Uterus (tissue), 2 donors: ENCODE results near the gene OCIAD2.
"Not testable (repeated sequence)": the region's sequence is repeated elsewhere in the genome, so short reads cannot be mapped to it uniquely, and the experiment has no call there.

Experiments used
- POLR2A ChIP-seq, 2 donors: fragments of 450-650 bp; IDR thresholded peaks; one replicate each; pipeline ENCODE4 v1.6.1; 2016; ENCODE audit warnings: antibody characterized with exemption in 2 of 2, mild to moderate bottlenecking in 1 of 2, moderate library complexity in 1 of 2
- TF ChIP-seq, protein P1 (sequence below), 4 experiments: fragments of 200-600 bp in 2 of 4; fragments of 450-650 bp in 2 of 4; sonication (generic) in 2 of 4; IDR thresholded peaks; one replicate each; pipeline ENCODE4 v1.5.1; 2016 to 2019; ENCODE audit warnings: antibody characterized with exemption in 4 of 4, mild to moderate bottlenecking in 2 of 4, moderate library complexity in 1 of 4

DNA sequence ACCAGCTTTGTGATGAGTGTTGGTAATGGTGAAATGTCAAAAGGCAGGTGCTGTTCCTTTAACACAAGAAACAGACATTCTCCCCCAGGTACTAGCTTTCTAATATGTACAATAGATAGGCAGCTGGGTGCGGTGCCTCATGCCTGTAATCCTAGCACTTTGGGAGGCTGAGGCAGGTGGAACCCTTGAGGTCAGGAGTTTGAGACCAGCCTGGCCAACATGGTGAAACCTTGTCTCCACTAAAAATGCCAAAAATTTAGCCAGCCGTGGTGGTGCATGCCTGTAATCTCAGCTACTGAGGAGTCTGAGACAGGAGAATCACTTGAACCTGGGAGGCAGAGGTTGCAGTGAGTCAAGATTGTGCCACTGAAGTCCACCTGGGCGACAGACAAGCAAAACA lies 24.9 kb downstream of the OCIAD2 start:
- TF ChIP-seq, protein P1, sequence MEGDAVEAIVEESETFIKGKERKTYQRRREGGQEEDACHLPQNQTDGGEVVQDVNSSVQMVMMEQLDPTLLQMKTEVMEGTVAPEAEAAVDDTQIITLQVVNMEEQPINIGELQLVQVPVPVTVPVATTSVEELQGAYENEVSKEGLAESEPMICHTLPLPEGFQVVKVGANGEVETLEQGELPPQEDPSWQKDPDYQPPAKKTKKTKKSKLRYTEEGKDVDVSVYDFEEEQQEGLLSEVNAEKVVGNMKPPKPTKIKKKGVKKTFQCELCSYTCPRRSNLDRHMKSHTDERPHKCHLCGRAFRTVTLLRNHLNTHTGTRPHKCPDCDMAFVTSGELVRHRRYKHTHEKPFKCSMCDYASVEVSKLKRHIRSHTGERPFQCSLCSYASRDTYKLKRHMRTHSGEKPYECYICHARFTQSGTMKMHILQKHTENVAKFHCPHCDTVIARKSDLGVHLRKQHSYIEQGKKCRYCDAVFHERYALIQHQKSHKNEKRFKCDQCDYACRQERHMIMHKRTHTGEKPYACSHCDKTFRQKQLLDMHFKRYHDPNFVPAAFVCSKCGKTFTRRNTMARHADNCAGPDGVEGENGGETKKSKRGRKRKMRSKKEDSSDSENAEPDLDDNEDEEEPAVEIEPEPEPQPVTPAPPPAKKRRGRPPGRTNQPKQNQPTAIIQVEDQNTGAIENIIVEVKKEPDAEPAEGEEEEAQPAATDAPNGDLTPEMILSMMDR (IDR thresholded peaks at IDR 0.05), result not testable (repeated sequence)
- TF ChIP-seq POLR2A (IDR thresholded peaks at IDR 0.05), result not testable (repeated sequence)
